ENCODE measurements around the gene CDK5. TPM values are rescaled to one million over a fixed set of nuclear protein-coding genes. Genes with fewer than 3 reads are reported as not detected.

The CDK5 gene
- total and polyA plus RNA-seq, 2 of the 13 experiments (the other 11 are each of a cell fraction or from before 2014, with no cell fraction given): 16.4 to 21.3 TPM

GRCh38 chr7:151080522-151081169, 22.9 kb upstream of the CDK5 start, which contains the start of gene FASTK (continued):
- peak; percentile 47; the same call in 1 of the 2 replicates for TF ChIP-seq HCFC1 (IDR thresholded peaks at IDR 0.05; ENCODE audit: low read depth, low read length)
- TF ChIP-seq GABPB1 (CRISPR knock-in tag; IDR thresholded peaks at IDR 0.05): peak; percentile 85
- peak; percentile 92 for TF ChIP-seq ZFX (CRISPR knock-in tag; IDR thresholded peaks at IDR 0.05; ENCODE audit: low read depth)
- TF ChIP-seq ZNF333 (CRISPR knock-in tag; IDR thresholded peaks at IDR 0.05; ENCODE audit: borderline replicate concordance): peak; percentile 89; the same call in 1 of the 2 replicates
- no peak for TF ChIP-seq NCOR1 (IDR thresholded peaks at IDR 0.05; ENCODE audit: borderline replicate concordance, low read length)
- TF ChIP-seq ZSCAN21 (CRISPR knock-in tag; IDR thresholded peaks at IDR 0.05; ENCODE audit: borderline replicate concordance): peak; percentile 68; the same call in 1 of the 2 replicates
- peak; percentile 73; the same call in 1 of the 2 replicates for TF ChIP-seq FOXC1 (CRISPR knock-in tag; IDR thresholded peaks at IDR 0.05; ENCODE audit: borderline replicate concordance)
- TF ChIP-seq ZNF644 (CRISPR knock-in tag; IDR thresholded peaks at IDR 0.05; ENCODE audit: low read depth): no peak
- TF ChIP-seq TRIM24 (CRISPR knock-in tag; IDR thresholded peaks at IDR 0.05): no peak
- no peak for TF ChIP-seq ZNF7 (CRISPR knock-in tag; IDR thresholded peaks at IDR 0.05)
- no peak for TF ChIP-seq KLF11 (CRISPR knock-in tag; IDR thresholded peaks at IDR 0.05)
- no peak; the same call in 1 of the 2 replicates for TF ChIP-seq HOXA5 (CRISPR knock-in tag; IDR thresholded peaks at IDR 0.05)
- peak; percentile 70; the same call in 1 of the 2 replicates for TF ChIP-seq ZNF33B (CRISPR knock-in tag; IDR thresholded peaks at IDR 0.05)
- no peak for TF ChIP-seq EZH2 (conservative IDR thresholded peaks at IDR 0.05; ENCODE audit: low read depth, low read length)
- TF ChIP-seq ARNTL (CRISPR knock-in tag; IDR thresholded peaks at IDR 0.05): peak; percentile 49; the same call in 1 of the 2 replicates
- peak; percentile 66 for TF ChIP-seq NFYB (CRISPR knock-in tag; IDR thresholded peaks at IDR 0.05)
- no peak for TF ChIP-seq ZNF703 (CRISPR knock-in tag; IDR thresholded peaks at IDR 0.05; ENCODE audit: borderline replicate concordance)
- TF ChIP-seq ZMYM4 (CRISPR knock-in tag; IDR thresholded peaks at IDR 0.05): peak; percentile 37; the same call in 1 of the 2 replicates
- TF ChIP-seq BCLAF1 (IDR thresholded peaks at IDR 0.05): no peak
- TF ChIP-seq SPEN (CRISPR knock-in tag; IDR thresholded peaks at IDR 0.05; ENCODE audit: low read depth): peak; percentile 79
- TF ChIP-seq SKI (IDR thresholded peaks at IDR 0.05; ENCODE audit: partially characterized antibody): peak; percentile 48
- no peak for TF ChIP-seq MAX (IDR thresholded peaks at IDR 0.05)
- no peak for TF ChIP-seq SIX1 (CRISPR knock-in tag; IDR thresholded peaks at IDR 0.05; ENCODE audit: borderline replicate concordance)

Data from HepG2 (cell line).